Measurements from ENCODE around the gene FBXL12.

GRCh38 chr19:9806803-9807202 is 12.1 kb downstream of the FBXL12 start:
- TF ChIP-seq CTCF (IDR thresholded peaks at IDR 0.05), result no peak
- TF ChIP-seq POLR2A (IDR thresholded peaks at IDR 0.05), result no peak
- no peak for TF ChIP-seq POLR2AphosphoS5 (IDR thresholded peaks at IDR 0.05)

Data from upper lobe of left lung (tissue), 4 donors.